Coronary artery (tissue), 2 donors: ENCODE results near the gene DNAJC16.
A peak's percentile ranks its signal among the peaks of the same experiment; 100 is the strongest.

Experiments
- DNase-seq: peaks from one replicate; pipeline ENCODE4 v3.0.0-alpha.2; 2017; ENCODE audit warnings: low spot score
- H3K27ac ChIP-seq, 2 donors: fragments of 200-600 bp; sonication (generic); one replicate each; pipeline ENCODE4 v1.5.1; 2016 to 2019
- H3K4me3 ChIP-seq: fragments of 200-600 bp; sonication (generic); 2 replicates; pipeline ENCODE4 v1.5.1; 2016; ENCODE audit warnings: mild to moderate bottlenecking, moderate library complexity
- CTCF ChIP-seq: fragments of 200-600 bp; sonication (generic); IDR thresholded peaks from one replicate; pipeline ENCODE4 v1.5.1; 2019; ENCODE audit warnings: antibody characterized with exemption

The DNAJC16 gene

GRCh38 chr1:15609631-15610030, 83.0 kb downstream of the DNAJC16 start:
- DNase-seq = no peak
- Histone ChIP-seq H3K4me3 (no peak overlapping the region), H3K27ac (no peak overlapping the region)
- no peak for TF ChIP-seq CTCF

- DNase-seq = no peak
- Histone ChIP-seq H3K27ac (no peak overlapping the region), H3K4me3 (no peak overlapping the region)
- no peak for TF ChIP-seq CTCF
These were observed 83.5 kb downstream of the DNAJC16 start for GRCh38 chr1:15610167-15610566.

- DNase-seq = no peak
- no peak for TF ChIP-seq CTCF
- H3K27ac ChIP-seq = peak overlapping the region; percentile 94 to 95
- peak overlapping the region; percentile 91 for H3K4me3 ChIP-seq
These were observed 89.9 kb downstream of the DNAJC16 start for GRCh38 chr1:15616373-15617172.

- DNase-seq = peak; percentile 99
- no peak for TF ChIP-seq CTCF
- H3K4me3 ChIP-seq = peak within 1 kb of the TSS; percentile 91
- peak within 1 kb of the TSS; percentile 94 to 95 for H3K27ac ChIP-seq
These were observed 90.8 kb downstream of the DNAJC16 start, which contains the start of gene DDI2 for GRCh38 chr1:15617173-15618076. DDI2 (plus strand) TSS chr1:15617458; CDS start chr1:15617671, 213 bp downstream.

- no peak for DNase-seq
- Histone ChIP-seq H3K4me3 (peak overlapping the region; percentile 91), H3K27ac (peak overlapping the region; percentile 94 to 95)
- TF ChIP-seq CTCF = no peak
These were observed 91.5 kb downstream of the DNAJC16 start for GRCh38 chr1:15618077-15618654.

GRCh38 chr1:15618655-15619525, 92.2 kb downstream of the DNAJC16 start:
- Histone ChIP-seq H3K27ac (peak overlapping the region; percentile 94 to 95), H3K4me3 (peak overlapping the region; percentile 91)
- TF ChIP-seq CTCF = no peak
- DNase-seq = no peak
